ENCODE results near the gene SEMA4D. TPM values are rescaled to one million over a fixed set of nuclear protein-coding genes. Genes with fewer than 3 reads are reported as not detected.

Gene SEMA4D
- total and polyA plus RNA-seq, 9 of the 15 experiments (the other 6 are each of a cell fraction or from before 2014, with no cell fraction given): 0.38 to 5.1 (median 1.8) TPM

- WGBS (ENCODE audit: insufficient coverage, low coverage, missing lambda C conversion rate): 7% methylated on average over 4 of the region's 5 CpGs
- FAIRE-seq (no peak), DNase-seq (ENCODE audit: extremely low read depth in 1 of 4, low spot score in 3 of 4) (no peak), ATAC-seq (no peak)
- H2AFZ ChIP-seq (ENCODE audit: low read depth, low read length): no peak overlapping the region
- H3K4me3 ChIP-seq: no peak overlapping the region
- no peak overlapping the region for H3K27ac ChIP-seq (ENCODE audit: extremely low read depth, low read depth, low read length)
- ChIA-PET POLR2A (no interaction called here), CTCF (ENCODE audit: low intra/inter-chr PET ratio) (no interaction called here)
- no peak overlapping the region for H3K9ac ChIP-seq (ENCODE audit: insufficient read depth in 1 of 2, low read depth in 2 of 2, low read length in 2 of 2)
- H3K4me2 ChIP-seq (ENCODE audit: insufficient read depth, low read length): no peak overlapping the region
- intact Hi-C loops (cut with micrococcal nuclease): no loop called here
- TF ChIP-seq SRF (CRISPR knock-in tag; IDR thresholded peaks at IDR 0.05): no peak
- 0 out of 4 replicates have a peak, but pooled peaks of 1 of the 2 experiments have one; percentile 19 for TF ChIP-seq RAD21 (CRISPR knock-in tag; conservative IDR thresholded peaks at IDR 0.05 in 1 of 2, IDR thresholded peaks at IDR 0.05 in 1 of 2)
- no peaks in the 10 kb centered on the region for H3K36me3 ChIP-seq (ENCODE audit: control insufficient read depth, insufficient read depth, low read length)
- in situ Hi-C loops (cut with MboI): no loop called here
- no peaks in the 10 kb centered on the region for H3K79me2 ChIP-seq (ENCODE audit: control insufficient read depth, insufficient read depth, low read length)
- BruUV-seq (replicated peaks): no TSS peak
- H3K9me1 ChIP-seq (ENCODE audit: control insufficient read depth, insufficient read depth, low read length): no peaks in the 10 kb centered on the region
- H4K20me1 ChIP-seq (replicated peaks; ENCODE audit: control insufficient read depth, insufficient read depth, low read length): no peaks in the 10 kb centered on the region
- no peaks in the 10 kb centered on the region for H3K9me3 ChIP-seq (replicated peaks; ENCODE audit: control insufficient read depth, insufficient read depth, low read depth, low read length)
- H3K4me1 ChIP-seq (replicated peaks in 1 of 2; ENCODE audit: control insufficient read depth in 2 of 2, insufficient read depth in 2 of 2, low read length in 2 of 2): no peaks in the 10 kb centered on the region; a peak in 1 of 5 replicates
- peaks cover 0 to 4% of the 10 kb centered on the region in 2 experiments; a peak in 1 of 5 replicates for H3K27me3 ChIP-seq (ENCODE audit: control insufficient read depth in 2 of 2, insufficient read depth in 2 of 2, low read length in 2 of 2)
Observed at GRCh38 chr9:89536600-89536999, 38.7 kb upstream of the SEMA4D start.

- FAIRE-seq (no peak), DNase-seq (ENCODE audit: extremely low read depth in 1 of 4, low spot score in 3 of 4) (no peak), ATAC-seq (no peak)
- no peak overlapping the region for H3K27ac ChIP-seq (ENCODE audit: extremely low read depth, low read depth, low read length)
- H3K4me1 ChIP-seq (replicated peaks in 1 of 2; ENCODE audit: control insufficient read depth in 2 of 2, insufficient read depth in 2 of 2, low read length in 2 of 2): no peaks in the 10 kb centered on the region; a peak in 1 of 5 replicates
- H4K20me1 ChIP-seq (replicated peaks; ENCODE audit: control insufficient read depth, insufficient read depth, low read length): no peaks in the 10 kb centered on the region
- H3K4me2 ChIP-seq (ENCODE audit: insufficient read depth, low read length): no peak overlapping the region
- BruUV-seq (replicated peaks): no TSS peak
- H3K4me3 ChIP-seq: no peak overlapping the region
- no peaks in the 10 kb centered on the region for H3K9me1 ChIP-seq (ENCODE audit: control insufficient read depth, insufficient read depth, low read length)
- peaks cover 0 to 4% of the 10 kb centered on the region in 2 experiments; a peak in 1 of 5 replicates for H3K27me3 ChIP-seq (ENCODE audit: control insufficient read depth in 2 of 2, insufficient read depth in 2 of 2, low read length in 2 of 2)
- TF ChIP-seq ZNF707 (CRISPR knock-in tag; conservative IDR thresholded peaks at IDR 0.05): no peak
- no peak for TF ChIP-seq RFX7 (CRISPR knock-in tag; IDR thresholded peaks at IDR 0.05)
- no peak for TF ChIP-seq AFF4 (CRISPR knock-in tag; IDR thresholded peaks at IDR 0.05)
- 0% methylated on average over 4 of the region's 5 CpGs for WGBS (ENCODE audit: insufficient coverage, low coverage, missing lambda C conversion rate)
- ChIA-PET POLR2A (no interaction called here), CTCF (ENCODE audit: low intra/inter-chr PET ratio) (no interaction called here)
- no peaks in the 10 kb centered on the region for H3K9me3 ChIP-seq (replicated peaks; ENCODE audit: control insufficient read depth, insufficient read depth, low read depth, low read length)
- H3K36me3 ChIP-seq (ENCODE audit: control insufficient read depth, insufficient read depth, low read length): no peaks in the 10 kb centered on the region
- H3K9ac ChIP-seq (ENCODE audit: insufficient read depth in 1 of 2, low read depth in 2 of 2, low read length in 2 of 2): no peak overlapping the region
- no peaks in the 10 kb centered on the region for H3K79me2 ChIP-seq (ENCODE audit: control insufficient read depth, insufficient read depth, low read length)
- intact Hi-C loops (cut with micrococcal nuclease) (no loop called here), in situ Hi-C loops (cut with MboI) (no loop called here)
- no peak overlapping the region for H2AFZ ChIP-seq (ENCODE audit: low read depth, low read length)
Observed at GRCh38 chr9:89536145-89536574, 38.2 kb upstream of the SEMA4D start.

Measured in K562 (cell line).